HEK293 (cell line): ENCODE results near the gene IRF2BPL.
A peak's percentile ranks its signal among the peaks of the same experiment; 100 is the strongest.

Experiments used
- CTCF ChIA-PET: fragments of 350-600 bp; formaldehyde crosslinking; extraction: SDS; loops from one replicate; lab custom pipeline; 2021; ENCODE audit warnings: antibody characterized with exemption; lab: Yijun Ruan, JAX
- POLR2A ChIA-PET: fragments of 300-600 bp; formaldehyde crosslinking; extraction: SDS; loops from one replicate; lab custom pipeline; 2020; ENCODE audit warnings: antibody characterized with exemption, inconsistent platforms; lab: Yijun Ruan, JAX
- H3K27ac ChIP-seq: fragments of 200-500 bp; sonication (Bioruptor generic); 2 replicates; pipeline ENCODE4 v1.5.1; 2014; ENCODE audit warnings: low read depth, low read length, control low read depth, inconsistent platforms; ENCODE audit errors: extremely low read depth
- H3K36me3 ChIP-seq, 2 experiments: fragments of 200-500 bp in 1 of 2; sonication (Bioruptor generic) in 1 of 2; 1 replicate in 1 of 2; 2 replicates in 1 of 2; pipeline ENCODE4 v1.5.1; 2014 to 2017; ENCODE audit warnings: inconsistent platforms in 2 of 2, low read length in 2 of 2; ENCODE audit not compliant: control insufficient read depth in 2 of 2, insufficient read depth in 1 of 2
- H3K4me1 ChIP-seq: fragments of 200-500 bp; sonication (Bioruptor generic); 2 replicates; pipeline ENCODE4 v1.5.1; 2014; ENCODE audit warnings: mild to moderate bottlenecking, low read length, inconsistent platforms; ENCODE audit not compliant: control insufficient read depth, insufficient read depth
- H3K4me3 ChIP-seq: 2 replicates; pipeline ENCODE4 v1.5.1; 2011; ENCODE audit warnings: low read depth, mild to moderate bottlenecking, control low read depth, low read length, moderate library complexity
- H3K9me3 ChIP-seq: fragments of 200-500 bp; sonication (Bioruptor generic); 2 replicates; pipeline ENCODE4 v1.5.1; 2014; ENCODE audit warnings: low read depth, low read length, inconsistent platforms; ENCODE audit not compliant: control insufficient read depth, insufficient read depth
- CTCF ChIP-seq: fragments of 450-650 bp; formaldehyde crosslinking; IDR thresholded peaks from 2 replicates; pipeline ENCODE4 v1.5.1; 2016; ENCODE audit warnings: missing biosample characterization, missing genetic modification characterization
- EGR2 ChIP-seq: fragments of 450-650 bp; formaldehyde crosslinking; IDR thresholded peaks from 2 replicates; pipeline ENCODE4 v1.5.1; 2016; ENCODE audit warnings: low read depth, missing biosample characterization, missing genetic modification characterization
- KLF1 ChIP-seq: fragments of 450-650 bp; formaldehyde crosslinking; IDR thresholded peaks from 2 replicates; pipeline ENCODE4 v1.5.1; 2016; ENCODE audit warnings: missing biosample characterization, missing genetic modification characterization
- SP2 ChIP-seq: fragments of 450-650 bp; formaldehyde crosslinking; IDR thresholded peaks from 2 replicates; pipeline ENCODE4 v1.5.1; 2016; ENCODE audit warnings: missing biosample characterization, missing genetic modification characterization
- ZBTB1 ChIP-seq: fragments of 450-650 bp; formaldehyde crosslinking; IDR thresholded peaks from 2 replicates; pipeline ENCODE4 v1.5.1; 2016; ENCODE audit warnings: missing biosample characterization, missing genetic modification characterization
- ZBTB21 ChIP-seq: fragments of 450-650 bp; formaldehyde crosslinking; IDR thresholded peaks from 2 replicates; pipeline ENCODE4 v1.5.1; 2017; ENCODE audit warnings: missing biosample characterization, missing genetic modification characterization
- ZFHX2 ChIP-seq: fragments of 450-650 bp; formaldehyde crosslinking; conservative IDR thresholded peaks from 2 replicates; pipeline ENCODE4 v1.5.1; 2016; ENCODE audit warnings: missing biosample characterization, missing genetic modification characterization
- ZFP41 ChIP-seq: fragments of 450-650 bp; formaldehyde crosslinking; IDR thresholded peaks from 2 replicates; pipeline ENCODE4 v1.5.1; 2016; ENCODE audit warnings: missing biosample characterization, missing genetic modification characterization, borderline replicate concordance
- ZIC2 ChIP-seq: fragments of 450-650 bp; formaldehyde crosslinking; IDR thresholded peaks from 2 replicates; pipeline ENCODE4 v1.5.1; 2016; ENCODE audit warnings: missing biosample characterization, missing genetic modification characterization
- ZNF148 ChIP-seq: fragments of 450-650 bp; formaldehyde crosslinking; IDR thresholded peaks from 2 replicates; pipeline ENCODE4 v1.5.0; 2017; ENCODE audit warnings: missing biosample characterization, missing genetic modification characterization, borderline replicate concordance
- ZNF155 ChIP-seq: fragments of 450-650 bp; formaldehyde crosslinking; IDR thresholded peaks from 2 replicates; pipeline ENCODE4 v1.5.1; 2016; ENCODE audit warnings: missing biosample characterization, missing genetic modification characterization
- ZNF350 ChIP-seq: fragments of 450-650 bp; formaldehyde crosslinking; IDR thresholded peaks from 2 replicates; pipeline ENCODE4 v1.5.0; 2017; ENCODE audit warnings: missing biosample characterization, mild to moderate bottlenecking, missing genetic modification characterization
- ZNF394 ChIP-seq: fragments of 450-650 bp; formaldehyde crosslinking; IDR thresholded peaks from 2 replicates; pipeline ENCODE4 v1.5.1; 2016; ENCODE audit warnings: missing biosample characterization, missing genetic modification characterization, mild to moderate bottlenecking, moderate library complexity, borderline replicate concordance
- ZNF548 ChIP-seq: fragments of 450-650 bp; formaldehyde crosslinking; IDR thresholded peaks from 2 replicates; pipeline ENCODE4 v1.5.1; 2016; ENCODE audit warnings: missing biosample characterization, missing genetic modification characterization
- ZNF658 ChIP-seq: fragments of 450-650 bp; formaldehyde crosslinking; IDR thresholded peaks from 2 replicates; pipeline ENCODE4; 2016; ENCODE audit warnings: missing biosample characterization, missing genetic modification characterization
- ZNF776 ChIP-seq: fragments of 450-650 bp; formaldehyde crosslinking; IDR thresholded peaks from 2 replicates; pipeline ENCODE4 v1.5.0; 2017; ENCODE audit warnings: missing biosample characterization, missing genetic modification characterization, borderline replicate concordance
- ZSCAN4 ChIP-seq: fragments of 450-650 bp; formaldehyde crosslinking; IDR thresholded peaks from 2 replicates; pipeline ENCODE4 v1.5.1; 2017; ENCODE audit warnings: missing biosample characterization, missing genetic modification characterization
- TF ChIP-seq, protein P1 (sequence below): fragments of 450-650 bp; formaldehyde crosslinking; conservative IDR thresholded peaks from 2 replicates; pipeline ENCODE4 v1.5.1; 2016; ENCODE audit warnings: low read depth, missing biosample characterization, missing genetic modification characterization
- TF ChIP-seq, protein P2 (sequence below): fragments of 450-650 bp; formaldehyde crosslinking; IDR thresholded peaks from 2 replicates; pipeline ENCODE4 v1.5.1; 2017; ENCODE audit warnings: missing biosample characterization, missing genetic modification characterization

The IRF2BPL gene

GRCh38 chr14:77052281-77053044 is 24.0 kb upstream of the IRF2BPL start:
- Histone ChIP-seq H3K4me1 (peaks cover 6% of the 10 kb centered on the region; the same call in 1 of the 2 replicates), H3K27ac (peak overlapping the region; percentile 20; the same call in 1 of the 2 replicates), H3K9me3 (no peaks in the 10 kb centered on the region), H3K36me3 (no peaks in the 10 kb centered on the region), H3K4me3 (no peak overlapping the region)
- ChIA-PET CTCF (interaction anchor here (0.6 to 5.1 kb wide), 23 partner anchors 8 to 181 kb away, joined by 3 to 83 read pairs (median 5); no protein-coding TSS in a partner anchor), POLR2A (interaction anchor here (0.9 kb wide), 1 partner anchor 25 kb away, joined by 3 read pairs; no protein-coding TSS in a partner anchor)
- TF ChIP-seq, protein P1, sequence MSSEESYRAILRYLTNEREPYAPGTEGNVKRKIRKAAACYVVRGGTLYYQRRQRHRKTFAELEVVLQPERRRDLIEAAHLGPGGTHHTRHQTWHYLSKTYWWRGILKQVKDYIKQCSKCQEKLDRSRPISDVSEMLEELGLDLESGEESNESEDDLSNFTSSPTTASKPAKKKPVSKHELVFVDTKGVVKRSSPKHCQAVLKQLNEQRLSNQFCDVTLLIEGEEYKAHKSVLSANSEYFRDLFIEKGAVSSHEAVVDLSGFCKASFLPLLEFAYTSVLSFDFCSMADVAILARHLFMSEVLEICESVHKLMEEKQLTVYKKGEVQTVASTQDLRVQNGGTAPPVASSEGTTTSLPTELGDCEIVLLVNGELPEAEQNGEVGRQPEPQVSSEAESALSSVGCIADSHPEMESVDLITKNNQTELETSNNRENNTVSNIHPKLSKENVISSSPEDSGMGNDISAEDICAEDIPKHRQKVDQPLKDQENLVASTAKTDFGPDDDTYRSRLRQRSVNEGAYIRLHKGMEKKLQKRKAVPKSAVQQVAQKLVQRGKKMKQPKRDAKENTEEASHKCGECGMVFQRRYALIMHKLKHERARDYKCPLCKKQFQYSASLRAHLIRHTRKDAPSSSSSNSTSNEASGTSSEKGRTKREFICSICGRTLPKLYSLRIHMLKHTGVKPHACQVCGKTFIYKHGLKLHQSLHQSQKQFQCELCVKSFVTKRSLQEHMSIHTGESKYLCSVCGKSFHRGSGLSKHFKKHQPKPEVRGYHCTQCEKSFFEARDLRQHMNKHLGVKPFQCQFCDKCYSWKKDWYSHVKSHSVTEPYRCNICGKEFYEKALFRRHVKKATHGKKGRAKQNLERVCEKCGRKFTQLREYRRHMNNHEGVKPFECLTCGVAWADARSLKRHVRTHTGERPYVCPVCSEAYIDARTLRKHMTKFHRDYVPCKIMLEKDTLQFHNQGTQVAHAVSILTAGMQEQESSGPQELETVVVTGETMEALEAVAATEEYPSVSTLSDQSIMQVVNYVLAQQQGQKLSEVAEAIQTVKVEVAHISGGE (tag by site-specific recombination): no peak
- TF ChIP-seq ZNF155: no peak
- no peak for TF ChIP-seq ZNF394 (tag by site-specific recombination)
- no peak for TF ChIP-seq ZSCAN4 (tag by site-specific recombination)
- TF ChIP-seq ZFP41 (tag by site-specific recombination): no peak
- TF ChIP-seq ZNF350: no peak

DNA sequence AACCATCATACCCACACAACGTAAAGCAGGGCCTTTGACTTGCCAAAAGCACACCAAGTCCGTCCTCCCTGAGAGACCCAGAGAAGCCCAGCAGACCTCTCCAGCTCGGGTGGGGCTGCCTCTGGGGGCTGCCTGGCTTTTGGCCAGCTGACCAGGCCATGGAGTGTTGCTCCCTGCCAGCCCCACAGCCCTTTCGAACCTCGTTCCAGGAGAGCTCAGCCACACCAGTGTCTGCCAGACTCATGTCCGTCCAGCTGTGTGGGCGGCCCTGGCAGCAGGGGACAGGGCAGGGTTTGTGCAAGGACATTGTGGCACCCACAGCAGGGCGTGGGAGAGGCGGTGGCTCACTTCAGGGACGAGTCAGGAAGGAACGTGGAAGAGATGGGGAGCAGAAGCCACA is 22.6 kb upstream of the IRF2BPL start:
- ChIA-PET CTCF (interaction anchor here (1.0 to 1.4 kb wide), 5 partner anchors 20 to 178 kb away, joined by 3 to 6 read pairs (median 4); partner anchors contain the start of gene IRF2BPL), POLR2A (interaction anchor here (0.6 kb wide), 1 partner anchor 104 kb away, joined by 3 read pairs; no protein-coding TSS in a partner anchor)
- TF ChIP-seq EGR2 (tag by site-specific recombination): peak; percentile 43
- TF ChIP-seq ZNF548 (tag by site-specific recombination): no peak
- no peak for TF ChIP-seq SP2 (tag by site-specific recombination)
- TF ChIP-seq ZIC2 (tag by site-specific recombination): peak; percentile 71
- 0 out of 2 replicates have a peak, but pooled peaks have one; percentile 25 for TF ChIP-seq KLF1 (tag by site-specific recombination)
- no peak for TF ChIP-seq ZBTB1 (tag by site-specific recombination)
- peak; percentile 73 for TF ChIP-seq ZFHX2
- H3K27ac ChIP-seq: no peak overlapping the region
- H3K4me3 ChIP-seq: no peak overlapping the region
- no peaks in the 10 kb centered on the region for H3K36me3 ChIP-seq
- H3K9me3 ChIP-seq: no peaks in the 10 kb centered on the region
- peaks cover 6% of the 10 kb centered on the region; the same call in 1 of the 2 replicates for H3K4me1 ChIP-seq

- POLR2A ChIA-PET: interaction anchor here (1.0 kb wide), 1 partner anchor 62 kb away, joined by 3 read pairs; no protein-coding TSS in a partner anchor
- CTCF ChIA-PET: interaction anchor here (1.2 to 2.3 kb wide), 3 partner anchors 24 to 171 kb away, joined by 8 to 20 read pairs (median 9); no protein-coding TSS in a partner anchor
- peaks cover 33% of the 10 kb centered on the region for H3K4me1 ChIP-seq
- TF ChIP-seq CTCF (tag by site-specific recombination) (no peak), ZNF148 (no peak), ZNF776 (tag by site-specific recombination) (no peak), ZNF658 (tag by site-specific recombination) (no peak), ZBTB21 (tag by site-specific recombination) (no peak)
- TF ChIP-seq, protein P2, sequence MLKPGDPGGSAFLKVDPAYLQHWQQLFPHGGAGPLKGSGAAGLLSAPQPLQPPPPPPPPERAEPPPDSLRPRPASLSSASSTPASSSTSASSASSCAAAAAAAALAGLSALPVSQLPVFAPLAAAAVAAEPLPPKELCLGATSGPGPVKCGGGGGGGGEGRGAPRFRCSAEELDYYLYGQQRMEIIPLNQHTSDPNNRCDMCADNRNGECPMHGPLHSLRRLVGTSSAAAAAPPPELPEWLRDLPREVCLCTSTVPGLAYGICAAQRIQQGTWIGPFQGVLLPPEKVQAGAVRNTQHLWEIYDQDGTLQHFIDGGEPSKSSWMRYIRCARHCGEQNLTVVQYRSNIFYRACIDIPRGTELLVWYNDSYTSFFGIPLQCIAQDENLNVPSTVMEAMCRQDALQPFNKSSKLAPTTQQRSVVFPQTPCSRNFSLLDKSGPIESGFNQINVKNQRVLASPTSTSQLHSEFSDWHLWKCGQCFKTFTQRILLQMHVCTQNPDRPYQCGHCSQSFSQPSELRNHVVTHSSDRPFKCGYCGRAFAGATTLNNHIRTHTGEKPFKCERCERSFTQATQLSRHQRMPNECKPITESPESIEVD (tag by site-specific recombination): no peak
Measured at GRCh38 chr14:77046721-77047120, 18.2 kb upstream of the IRF2BPL start.

More at GRCh38 chr14:77046721-77047120, 18.2 kb upstream of the IRF2BPL start:
- Histone ChIP-seq H3K9me3 (no peaks in the 10 kb centered on the region), H3K36me3 (no peaks in the 10 kb centered on the region), H3K4me3 (no peak overlapping the region), H3K27ac (no peak overlapping the region)
